HG02884 (cell line): ENCODE results near the gene BDH1.
"Not testable (repeated sequence)": the region's sequence is repeated elsewhere in the genome, so short reads cannot be mapped to it uniquely, and the experiment has no call there.

ENCODE experiments used
- ATAC-seq: cut with Tn5 transposase; IDR thresholded peaks from one replicate; pipeline ENCODE4 v1.9.1; 2021; ENCODE audit warnings: mild to moderate bottlenecking, moderate library complexity; ENCODE audit not compliant: unreplicated experiment

Gene BDH1

DNA sequence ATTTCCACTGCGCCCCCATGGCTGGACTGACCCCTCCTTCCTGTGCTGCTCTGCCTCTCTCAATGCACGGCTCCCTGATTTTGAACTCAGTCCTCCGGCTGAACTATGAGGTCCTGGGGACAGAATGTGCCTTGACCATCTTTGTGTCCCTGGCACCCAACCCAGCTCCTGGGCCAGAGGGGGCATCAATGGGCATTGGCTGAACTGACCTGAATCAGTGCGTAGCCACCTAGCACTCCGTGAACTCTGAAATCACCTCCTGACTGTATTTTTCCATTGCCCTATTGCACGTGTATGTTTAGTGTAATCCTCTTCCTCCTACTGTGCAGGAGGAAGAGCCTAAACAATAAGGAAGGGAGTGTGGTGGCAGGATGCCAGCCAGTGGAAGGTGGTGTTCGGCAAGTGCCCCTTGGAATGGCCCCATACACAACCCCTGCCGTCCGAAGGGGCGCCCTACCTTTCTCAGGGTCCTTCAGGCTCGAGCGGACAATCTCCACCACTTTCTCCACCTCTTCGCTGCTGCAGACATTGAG, 33.5 kb downstream of the BDH1 start:
- ATAC-seq = no peak

DNA sequence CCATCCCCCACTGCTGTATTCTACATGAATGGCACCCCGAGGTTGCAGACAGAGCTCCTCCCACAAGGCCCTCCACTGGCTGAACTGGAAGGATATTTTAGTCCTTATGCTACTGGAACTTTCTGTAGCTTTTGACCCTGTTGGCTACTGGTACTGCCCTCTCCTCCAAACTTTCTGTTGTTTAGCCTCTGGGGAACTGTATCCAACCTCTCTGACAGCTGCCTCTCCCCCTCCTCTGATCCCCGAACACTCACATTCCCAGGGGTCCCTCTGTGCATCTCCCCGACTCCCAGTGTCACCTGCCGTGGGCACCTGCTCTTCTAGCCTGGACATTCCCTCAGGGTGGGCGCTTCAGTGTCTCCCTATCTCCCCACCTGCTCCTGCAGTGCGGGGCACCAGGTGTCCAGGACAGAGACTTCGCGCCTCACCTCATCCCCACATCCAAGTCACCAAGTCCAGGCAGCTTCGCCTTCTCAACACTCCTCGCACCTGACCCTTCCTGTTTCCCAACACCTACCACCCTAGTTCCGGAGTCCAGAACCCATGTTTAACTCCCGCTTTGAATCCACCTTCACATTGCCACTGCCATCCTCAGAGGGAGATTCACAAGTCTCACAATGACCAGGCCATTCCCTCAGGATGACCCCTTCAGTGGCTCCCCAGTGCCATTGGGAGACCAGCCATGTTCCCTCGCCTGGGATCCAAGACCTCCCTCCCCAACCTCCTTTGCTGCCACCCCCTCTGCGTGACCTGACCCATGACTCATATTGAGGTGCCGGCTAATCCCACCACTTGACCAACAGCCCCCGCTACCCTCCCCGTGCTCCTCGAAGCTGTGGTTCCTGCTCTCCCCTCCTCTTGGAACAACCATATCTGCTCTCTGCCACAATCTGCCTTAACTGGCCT, 34.2 kb downstream of the BDH1 start:
- ATAC-seq = no peak

DNA sequence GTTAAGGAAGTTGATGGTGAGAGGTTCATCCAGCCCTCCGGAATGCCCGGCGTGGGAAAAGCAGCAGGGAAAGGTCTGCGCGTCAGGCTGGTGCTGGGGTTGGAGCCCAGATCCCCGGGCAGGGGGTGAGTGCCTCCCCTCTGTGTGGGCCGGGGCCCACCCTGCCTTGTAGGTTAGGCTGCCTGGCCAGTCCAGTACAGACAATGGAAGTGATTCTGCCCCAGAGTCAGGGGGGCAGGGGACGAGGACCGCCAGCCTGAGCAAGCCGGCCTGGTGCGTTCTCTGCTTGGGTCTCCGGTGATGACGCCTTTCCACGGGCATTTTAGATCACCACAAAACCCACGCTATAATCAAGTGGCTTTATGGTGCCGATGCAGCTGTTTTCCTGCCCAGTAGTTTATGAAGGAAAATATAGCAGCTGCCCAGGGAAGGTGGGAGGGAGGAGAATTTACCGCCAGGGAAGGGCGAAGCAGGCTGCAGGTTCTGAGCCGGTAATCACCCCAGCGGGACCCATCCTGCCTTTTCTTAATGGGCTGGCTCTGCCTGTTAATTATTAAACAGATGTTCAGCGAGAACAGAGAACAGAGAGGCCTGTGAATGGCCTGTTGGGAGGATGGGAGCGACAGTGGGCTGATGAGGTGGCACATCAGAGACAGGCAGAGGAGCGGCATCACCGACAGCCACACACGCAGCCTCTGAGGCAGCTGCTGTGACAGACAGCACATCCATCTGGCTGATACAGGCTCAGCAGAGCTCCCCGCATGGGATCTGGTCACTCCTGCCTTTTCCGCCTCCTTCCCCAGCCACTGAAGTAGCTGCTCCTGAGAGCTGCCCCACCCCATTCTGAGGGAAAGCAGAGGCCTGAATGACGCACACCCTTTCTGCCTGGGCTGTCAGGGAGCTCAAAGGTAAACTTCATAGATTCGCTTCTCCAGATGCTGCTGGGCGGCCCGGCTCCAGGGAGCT, 35.2 kb downstream of the BDH1 start:
- ATAC-seq = no peak

DNA sequence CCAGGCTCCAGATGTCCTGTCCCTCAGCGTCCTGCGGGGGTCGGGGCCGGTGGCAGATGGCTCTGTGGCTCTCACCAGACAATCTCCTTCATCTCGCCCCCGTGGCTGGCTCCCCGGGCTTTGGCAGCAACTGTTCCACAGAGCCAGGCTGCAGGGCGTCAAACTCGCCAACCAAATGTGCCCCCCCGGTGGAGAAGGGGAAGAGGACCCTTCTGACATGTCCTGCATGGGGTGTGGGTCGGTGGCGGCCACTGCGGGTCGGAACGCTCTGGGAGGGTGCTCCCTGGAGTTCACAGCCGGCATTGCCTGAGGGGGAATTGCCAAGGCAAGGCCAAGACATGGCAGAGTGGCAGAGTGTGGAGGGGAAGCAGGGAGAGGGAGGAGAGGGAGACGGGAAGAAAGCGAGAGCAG, 36.0 kb downstream of the BDH1 start:
- no peak for ATAC-seq

DNA sequence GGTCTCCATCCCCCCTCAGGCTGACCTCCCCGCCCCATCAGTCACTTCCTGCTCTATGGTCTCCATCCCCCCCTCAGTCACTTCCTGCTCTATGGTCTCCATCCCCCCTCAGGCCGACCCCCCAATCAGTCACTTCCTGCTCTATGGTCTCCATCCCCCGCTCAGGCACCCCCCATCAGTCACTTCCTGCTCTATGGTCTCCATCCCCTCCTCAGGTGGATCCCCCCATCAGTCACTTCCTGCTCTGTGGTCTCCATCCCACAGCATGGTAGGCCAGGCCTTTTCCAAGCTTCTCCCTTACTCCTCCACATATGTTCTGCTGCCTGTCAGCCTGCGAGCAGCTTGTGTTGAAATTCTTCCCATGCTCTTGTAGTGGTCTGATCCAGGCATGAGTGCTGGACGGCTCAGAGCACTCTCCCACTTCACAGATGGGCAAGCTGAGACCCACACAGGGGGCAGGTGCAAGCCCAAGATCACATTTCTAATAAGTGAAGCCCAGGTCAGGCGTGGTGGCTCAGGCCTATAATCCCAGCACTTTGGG, 36.8 kb downstream of the BDH1 start:
- no peak for ATAC-seq

DNA sequence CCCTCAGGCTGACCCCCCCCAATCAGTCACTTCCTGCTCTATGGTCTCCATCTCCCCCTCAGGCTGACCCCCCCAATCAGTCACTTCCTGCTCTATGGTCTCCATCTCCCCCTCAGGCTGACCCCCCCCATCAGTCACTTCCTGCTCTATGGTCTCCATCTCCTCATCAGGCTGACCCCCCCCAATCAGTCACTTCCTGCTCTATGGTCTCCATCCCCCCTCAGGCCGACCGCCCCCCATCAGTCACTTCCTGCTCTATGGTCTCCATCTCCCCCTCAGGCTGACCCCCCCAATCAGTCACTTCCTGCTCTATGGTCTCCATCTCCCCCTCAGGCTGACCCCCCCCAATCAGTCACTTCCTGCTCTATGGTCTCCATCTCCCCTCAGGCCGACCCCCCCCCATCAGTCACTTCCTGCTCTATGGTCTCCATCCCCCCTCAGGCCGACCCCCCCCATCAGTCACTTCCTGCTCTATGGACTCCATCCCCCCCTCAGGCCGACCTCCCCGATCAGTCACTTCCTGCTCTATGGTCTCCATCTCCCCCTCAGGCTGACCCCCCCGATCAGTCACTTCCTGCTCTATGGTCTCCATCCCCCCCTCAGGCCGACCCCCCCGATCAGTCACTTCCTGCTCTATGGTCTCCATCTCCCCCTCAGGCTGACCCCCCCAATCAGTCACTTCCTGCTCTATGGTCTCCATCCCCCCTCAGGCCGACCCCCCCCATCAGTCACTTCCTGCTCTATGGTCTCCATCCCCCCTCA, 37.7 kb downstream of the BDH1 start:
- ATAC-seq = not testable (repeated sequence)

DNA sequence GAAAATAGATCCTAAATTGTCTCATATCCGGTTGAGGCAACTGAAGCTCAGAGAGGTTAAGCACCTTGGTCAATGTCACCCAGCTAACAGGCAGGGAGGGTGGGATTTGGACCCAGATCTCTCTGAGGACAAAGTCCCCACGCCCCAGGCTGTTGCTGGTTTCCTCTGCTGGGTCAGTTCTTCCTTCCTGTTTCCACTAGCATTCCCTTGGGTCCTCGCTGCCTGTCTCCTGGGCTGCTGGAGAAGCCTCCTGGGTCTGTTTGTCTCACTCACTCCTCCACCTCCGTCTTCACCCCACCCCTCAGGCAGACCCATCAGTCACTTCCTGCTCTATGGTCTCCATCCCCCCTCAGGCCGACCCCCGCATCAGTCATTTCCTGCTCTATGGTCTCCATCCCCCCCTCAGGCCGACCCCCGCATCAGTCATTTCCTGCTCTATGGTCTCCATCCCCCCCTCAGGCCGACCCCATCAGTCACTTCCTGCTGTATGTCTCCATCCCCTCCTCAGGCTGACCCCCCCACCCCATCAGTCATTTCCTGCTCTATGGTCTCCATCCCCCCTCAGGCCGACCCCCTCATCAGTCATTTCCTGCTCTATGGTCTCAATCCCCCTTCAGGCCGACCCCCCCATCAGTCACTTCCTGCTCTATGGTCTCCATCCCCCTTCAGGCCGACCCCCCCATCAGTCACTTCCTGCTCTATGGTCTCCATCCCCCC, 38.7 kb downstream of the BDH1 start:
- ATAC-seq = not testable (repeated sequence)

DNA sequence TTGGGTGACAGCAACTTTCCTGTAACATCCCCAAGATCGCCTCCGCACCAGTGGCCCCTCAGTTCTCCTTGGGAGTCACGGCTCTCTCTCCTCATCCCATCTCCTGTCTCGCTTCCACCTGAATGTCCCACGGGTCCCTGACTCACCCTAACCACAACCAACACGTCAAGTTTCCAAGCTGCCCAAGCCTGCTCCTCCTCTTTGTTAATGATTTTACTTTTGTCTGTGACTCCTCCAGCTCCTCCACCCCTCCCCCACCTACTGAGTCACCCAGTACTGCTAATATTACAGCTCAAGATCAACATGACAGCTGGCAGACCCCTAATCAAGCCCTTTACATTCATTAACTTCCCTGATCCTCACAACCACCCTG, 39.3 kb downstream of the BDH1 start:
- ATAC-seq = no peak

DNA sequence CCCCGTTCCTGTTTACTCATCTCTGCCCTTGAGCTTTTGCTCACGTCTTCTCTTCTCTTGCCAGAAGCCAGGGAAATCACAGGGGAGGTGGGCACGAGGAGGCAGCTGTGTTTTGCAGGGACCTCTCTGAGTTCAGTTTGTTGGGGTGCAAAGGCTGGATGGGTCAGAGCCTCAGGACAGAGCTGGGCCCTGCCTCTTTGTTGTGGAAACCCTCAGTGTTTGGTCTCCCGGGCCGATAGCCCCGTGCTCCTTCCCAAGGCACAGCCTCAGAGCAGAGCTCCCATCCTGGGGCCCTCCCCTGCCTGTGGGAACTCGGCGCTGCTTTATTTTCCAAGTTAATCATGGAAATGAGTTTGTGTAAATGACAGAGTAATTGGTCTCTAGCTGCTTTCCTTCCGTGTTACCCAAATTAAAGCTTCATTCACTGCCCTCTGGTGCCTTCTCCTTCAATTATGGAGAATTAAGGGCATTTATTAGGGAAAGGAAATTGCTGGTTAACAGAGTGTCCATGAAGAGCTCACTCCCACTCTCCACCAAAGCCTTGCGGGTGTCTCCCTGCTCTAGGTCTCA, 40.9 kb downstream of the BDH1 start:
- ATAC-seq = no peak

DNA sequence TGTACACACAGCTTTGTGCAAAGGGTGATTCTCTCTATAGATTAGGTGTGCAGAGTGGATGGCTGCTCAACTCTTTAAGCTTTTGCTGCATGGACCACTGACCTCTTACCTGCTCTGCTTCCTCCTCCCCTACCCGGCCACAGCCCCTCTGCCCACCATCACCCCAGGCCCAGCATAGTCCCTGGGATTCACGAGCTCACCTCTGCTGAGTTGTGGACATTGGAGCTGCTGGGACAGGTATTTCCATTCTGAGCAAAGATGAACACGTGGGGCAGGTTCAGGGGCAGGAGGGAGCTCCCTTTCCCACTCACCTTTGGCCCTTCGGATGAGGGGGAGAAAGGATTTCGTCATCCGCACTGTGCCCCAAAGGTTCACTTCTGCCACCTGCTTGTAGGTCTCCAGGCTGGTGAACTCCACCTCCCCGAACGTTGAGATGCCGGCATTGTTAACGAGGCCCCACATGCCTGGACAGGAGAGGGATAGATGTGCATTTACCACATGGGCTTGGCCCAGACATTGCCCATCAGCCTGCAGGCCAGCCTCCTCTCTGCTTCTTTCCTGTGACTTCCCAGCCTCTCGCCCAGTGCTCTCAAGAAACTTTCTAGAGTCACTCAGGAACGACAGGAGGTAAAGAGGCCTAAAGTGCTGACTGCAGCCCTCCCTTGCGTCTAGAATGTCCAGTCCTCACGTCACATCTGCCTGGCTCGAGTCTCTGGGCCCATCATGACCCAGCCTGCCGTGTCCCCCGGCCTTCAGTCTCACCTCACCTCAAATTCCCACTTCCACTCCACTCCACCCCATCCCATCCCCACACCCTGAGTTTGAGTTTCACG, 41.6 kb downstream of the BDH1 start:
- ATAC-seq = no peak

DNA sequence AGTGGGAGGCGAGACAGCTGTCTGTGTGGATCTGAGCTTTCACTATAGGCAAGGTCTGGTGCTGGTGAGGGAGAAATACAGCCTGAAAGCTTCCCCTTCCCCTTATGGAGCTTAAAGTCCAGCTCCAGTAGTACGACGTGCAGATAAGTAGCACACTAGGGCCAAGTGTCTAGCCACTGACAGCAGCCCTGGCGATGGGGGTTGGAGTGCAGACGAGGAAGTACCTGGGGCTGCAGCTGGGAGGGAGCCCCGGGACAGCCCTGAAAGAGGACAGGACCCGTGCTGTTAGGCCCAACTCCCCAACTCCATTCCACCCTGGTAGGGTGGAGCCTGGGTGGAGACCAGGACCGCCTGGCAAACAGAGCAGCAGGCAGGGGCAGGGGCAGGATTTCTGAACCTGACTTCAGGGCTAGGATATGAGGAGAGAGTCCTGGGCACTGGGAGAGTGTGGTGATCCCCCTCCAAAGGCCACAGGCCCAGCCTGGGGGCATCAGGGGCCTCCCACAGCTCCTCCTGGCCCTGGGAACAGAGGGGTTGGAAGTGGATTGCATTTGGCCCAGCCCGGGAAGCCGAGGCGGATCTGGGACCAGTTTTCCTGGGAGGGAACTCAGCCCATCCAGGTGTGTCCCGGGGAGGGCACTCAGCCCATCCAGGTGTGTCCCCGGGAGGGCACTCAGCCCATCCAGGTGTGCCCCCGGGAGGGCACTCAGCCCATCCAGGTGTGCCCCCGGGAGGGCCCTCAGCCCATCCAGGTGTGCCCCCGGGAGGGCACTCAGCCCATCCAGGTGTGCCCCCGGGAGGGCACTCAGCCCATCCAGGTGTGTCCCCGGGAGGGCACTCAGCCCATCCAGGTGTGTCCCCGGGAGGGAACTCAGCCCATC, 42.8 kb downstream of the BDH1 start:
- ATAC-seq = no peak

DNA sequence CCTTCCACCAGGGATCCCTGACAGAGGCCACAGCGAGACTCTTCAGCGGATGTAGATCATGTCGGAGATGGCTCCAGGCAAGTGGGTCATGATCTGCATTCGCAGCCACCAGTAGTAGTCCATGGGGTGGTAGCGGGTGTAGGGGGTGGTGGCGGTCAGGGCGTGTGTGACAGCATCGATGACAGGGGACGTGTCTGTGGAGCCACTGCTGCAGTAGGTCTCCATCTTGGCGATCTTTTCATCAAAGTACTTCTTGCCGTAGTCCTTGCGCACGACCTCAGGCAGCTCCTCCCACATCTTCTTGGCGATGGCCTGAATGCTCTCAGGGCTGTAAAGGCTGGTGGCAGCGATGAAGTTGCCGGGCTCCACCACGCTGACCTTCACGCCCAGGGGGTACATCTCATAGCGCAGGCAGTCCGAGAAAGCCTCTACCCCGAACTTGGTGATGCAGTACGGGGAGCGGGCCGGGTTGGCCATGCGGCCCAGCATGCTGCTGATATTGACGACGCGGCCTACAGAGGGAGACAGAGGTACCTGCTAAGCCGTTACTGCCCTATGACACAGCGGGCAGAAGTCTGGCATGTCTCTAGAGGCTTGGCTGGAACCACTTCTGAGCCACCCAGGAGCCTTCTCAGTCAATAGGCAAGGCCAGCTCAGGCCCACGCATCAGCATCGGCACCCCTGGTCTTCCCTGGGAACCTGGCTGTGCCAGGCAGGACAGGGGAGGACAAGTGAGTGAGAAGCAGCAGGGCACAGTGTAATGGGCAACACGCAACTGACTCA, 43.7 kb downstream of the BDH1 start:
- no peak for ATAC-seq

DNA sequence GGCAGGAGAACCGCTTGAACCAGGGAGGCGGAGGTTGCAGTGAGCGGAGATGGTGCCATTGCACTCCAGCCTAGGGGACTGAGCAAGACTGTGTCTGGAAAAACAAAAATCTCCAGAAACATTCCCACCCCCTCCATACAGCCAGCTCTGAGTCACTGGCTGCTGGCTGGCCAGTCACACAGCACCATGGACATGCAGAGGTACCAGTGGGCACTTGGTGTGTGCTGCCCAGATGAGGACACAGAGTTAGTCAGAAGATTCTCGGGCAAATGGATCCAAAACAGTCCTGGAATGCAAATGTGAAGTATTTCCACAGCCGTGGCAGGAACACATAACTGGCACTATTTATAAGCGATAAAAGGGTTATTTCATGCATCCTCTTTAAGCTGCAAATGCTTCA, 44.6 kb downstream of the BDH1 start:
- ATAC-seq = no peak

DNA sequence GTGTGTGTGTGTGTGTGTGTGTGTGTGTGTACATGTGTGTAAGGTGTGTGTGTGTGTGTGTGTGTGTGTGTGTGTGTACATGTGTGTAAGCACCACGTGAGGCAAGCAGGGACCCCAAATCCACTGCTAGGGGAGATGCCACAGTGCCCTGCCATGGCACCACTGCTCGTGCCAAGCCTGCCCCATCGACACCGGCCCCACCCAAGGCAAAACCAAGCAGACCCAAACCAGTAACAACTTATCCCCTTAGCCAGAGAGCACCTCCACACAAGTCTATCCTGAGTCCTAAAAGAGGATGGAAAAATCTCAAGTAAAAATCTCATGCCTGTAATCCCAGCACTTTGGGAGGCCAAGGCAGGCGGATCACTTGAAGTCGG, 45.1 kb downstream of the BDH1 start:
- no peak for ATAC-seq

DNA sequence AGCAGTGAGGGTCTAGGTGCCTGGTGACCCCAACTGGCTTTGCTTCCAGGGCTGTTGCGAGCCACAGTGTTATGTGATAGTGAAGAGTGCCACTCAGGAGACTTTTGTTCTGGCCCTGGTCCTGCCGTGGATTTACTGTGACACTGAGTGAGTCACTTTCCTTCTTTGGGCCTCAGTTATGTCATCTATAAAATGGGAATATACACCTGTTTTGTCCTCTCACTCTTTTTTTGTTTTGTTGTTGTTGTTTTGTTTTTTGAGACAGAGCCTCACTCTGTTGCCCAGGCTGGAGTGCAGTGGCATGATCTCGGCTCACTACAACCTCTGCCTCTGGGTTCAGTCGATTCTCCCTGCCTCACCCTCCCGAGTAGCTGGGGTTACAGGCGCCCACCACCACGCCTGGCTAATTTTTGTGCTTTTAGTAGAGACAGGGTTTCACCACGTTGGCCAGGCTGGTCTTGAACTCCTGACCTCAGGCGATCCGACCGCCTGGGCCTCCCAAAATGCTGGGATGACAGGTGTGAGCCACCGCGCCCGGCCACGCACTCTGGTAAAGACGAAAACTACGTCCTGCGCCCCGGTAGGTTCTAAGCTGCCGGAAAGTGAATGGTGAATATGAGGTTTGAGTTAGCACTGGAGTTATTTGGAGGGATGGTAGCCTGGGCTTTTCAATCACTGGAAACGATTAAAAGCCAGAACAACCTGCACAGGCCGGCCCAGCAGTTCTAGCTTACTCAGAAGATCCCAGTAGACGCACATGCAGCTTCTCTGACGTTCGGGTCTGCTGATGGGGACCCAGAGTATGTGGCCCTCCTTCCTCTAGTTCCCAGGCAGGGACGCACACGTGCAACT, 46.6 kb downstream of the BDH1 start:
- no peak for ATAC-seq

DNA sequence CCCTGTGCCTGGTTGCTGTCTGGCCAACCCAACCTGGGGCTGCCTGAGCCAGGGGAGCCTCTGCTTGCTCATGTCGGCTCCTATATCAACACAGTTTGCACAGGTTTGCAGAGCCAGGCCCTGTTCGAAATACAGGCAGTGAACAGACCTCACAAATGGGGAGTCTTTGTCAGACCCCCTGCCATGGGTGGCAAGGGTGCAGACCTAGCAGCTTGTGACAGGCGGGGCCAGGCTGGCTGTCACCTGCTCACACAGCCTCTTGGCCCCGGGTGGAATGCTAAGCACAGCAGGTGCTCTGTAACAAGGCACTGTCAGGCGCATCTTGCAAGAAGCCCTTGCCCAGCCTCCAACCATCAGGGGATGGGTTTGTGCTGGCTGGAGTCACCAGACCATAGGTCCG, 47.3 kb downstream of the BDH1 start:
- ATAC-seq = no peak
